HL-60 (cell line): ENCODE measurements around the gene DPYD.

Source experiments
- GABPA ChIP-seq: IDR thresholded peaks from 2 replicates; pipeline ENCODE4 v1.6.1; 2012; ENCODE audit warnings: low read depth
- POLR2AphosphoS5 ChIP-seq: IDR thresholded peaks from 2 replicates; pipeline ENCODE4 v1.6.1; 2012; ENCODE audit warnings: low read depth
- SPI1 ChIP-seq: IDR thresholded peaks from 2 replicates; pipeline ENCODE4 v1.6.1; 2012; ENCODE audit warnings: low read depth, mild to moderate bottlenecking, borderline replicate concordance
- TF ChIP-seq, protein P1 (sequence below): IDR thresholded peaks from one replicate; pipeline ENCODE4 v1.5.1; 2011; ENCODE audit warnings: low read length, control low read depth, inconsistent platforms; ENCODE audit not compliant: insufficient read depth
- TF ChIP-seq, protein P2 (sequence below): IDR thresholded peaks from 2 replicates; pipeline ENCODE4 v1.6.1; 2012; ENCODE audit warnings: low read depth; ENCODE audit not compliant: insufficient replicate concordance

DNA sequence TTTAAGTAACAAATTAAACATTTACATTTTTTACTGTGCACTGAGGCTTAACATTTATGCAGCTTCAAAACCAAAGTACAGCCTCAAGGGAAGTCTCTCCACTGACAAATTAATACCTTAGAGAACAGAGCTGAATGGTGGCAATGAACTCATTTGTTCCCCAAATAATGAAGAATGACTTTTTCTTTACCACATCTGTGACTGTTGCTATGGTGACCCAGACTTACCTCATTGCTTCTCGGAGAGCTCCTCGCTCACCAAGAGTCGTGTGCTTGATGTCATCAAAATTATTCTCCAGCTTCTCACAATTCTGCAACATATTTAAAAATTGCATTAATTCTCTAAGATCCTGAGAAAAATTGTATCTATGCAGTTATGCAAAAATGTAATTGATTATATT, 92.9 kb downstream of the DPYD start:
- TF ChIP-seq, protein P1, sequence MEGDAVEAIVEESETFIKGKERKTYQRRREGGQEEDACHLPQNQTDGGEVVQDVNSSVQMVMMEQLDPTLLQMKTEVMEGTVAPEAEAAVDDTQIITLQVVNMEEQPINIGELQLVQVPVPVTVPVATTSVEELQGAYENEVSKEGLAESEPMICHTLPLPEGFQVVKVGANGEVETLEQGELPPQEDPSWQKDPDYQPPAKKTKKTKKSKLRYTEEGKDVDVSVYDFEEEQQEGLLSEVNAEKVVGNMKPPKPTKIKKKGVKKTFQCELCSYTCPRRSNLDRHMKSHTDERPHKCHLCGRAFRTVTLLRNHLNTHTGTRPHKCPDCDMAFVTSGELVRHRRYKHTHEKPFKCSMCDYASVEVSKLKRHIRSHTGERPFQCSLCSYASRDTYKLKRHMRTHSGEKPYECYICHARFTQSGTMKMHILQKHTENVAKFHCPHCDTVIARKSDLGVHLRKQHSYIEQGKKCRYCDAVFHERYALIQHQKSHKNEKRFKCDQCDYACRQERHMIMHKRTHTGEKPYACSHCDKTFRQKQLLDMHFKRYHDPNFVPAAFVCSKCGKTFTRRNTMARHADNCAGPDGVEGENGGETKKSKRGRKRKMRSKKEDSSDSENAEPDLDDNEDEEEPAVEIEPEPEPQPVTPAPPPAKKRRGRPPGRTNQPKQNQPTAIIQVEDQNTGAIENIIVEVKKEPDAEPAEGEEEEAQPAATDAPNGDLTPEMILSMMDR: no peak
- TF ChIP-seq POLR2AphosphoS5: no peak
- TF ChIP-seq, protein P2, sequence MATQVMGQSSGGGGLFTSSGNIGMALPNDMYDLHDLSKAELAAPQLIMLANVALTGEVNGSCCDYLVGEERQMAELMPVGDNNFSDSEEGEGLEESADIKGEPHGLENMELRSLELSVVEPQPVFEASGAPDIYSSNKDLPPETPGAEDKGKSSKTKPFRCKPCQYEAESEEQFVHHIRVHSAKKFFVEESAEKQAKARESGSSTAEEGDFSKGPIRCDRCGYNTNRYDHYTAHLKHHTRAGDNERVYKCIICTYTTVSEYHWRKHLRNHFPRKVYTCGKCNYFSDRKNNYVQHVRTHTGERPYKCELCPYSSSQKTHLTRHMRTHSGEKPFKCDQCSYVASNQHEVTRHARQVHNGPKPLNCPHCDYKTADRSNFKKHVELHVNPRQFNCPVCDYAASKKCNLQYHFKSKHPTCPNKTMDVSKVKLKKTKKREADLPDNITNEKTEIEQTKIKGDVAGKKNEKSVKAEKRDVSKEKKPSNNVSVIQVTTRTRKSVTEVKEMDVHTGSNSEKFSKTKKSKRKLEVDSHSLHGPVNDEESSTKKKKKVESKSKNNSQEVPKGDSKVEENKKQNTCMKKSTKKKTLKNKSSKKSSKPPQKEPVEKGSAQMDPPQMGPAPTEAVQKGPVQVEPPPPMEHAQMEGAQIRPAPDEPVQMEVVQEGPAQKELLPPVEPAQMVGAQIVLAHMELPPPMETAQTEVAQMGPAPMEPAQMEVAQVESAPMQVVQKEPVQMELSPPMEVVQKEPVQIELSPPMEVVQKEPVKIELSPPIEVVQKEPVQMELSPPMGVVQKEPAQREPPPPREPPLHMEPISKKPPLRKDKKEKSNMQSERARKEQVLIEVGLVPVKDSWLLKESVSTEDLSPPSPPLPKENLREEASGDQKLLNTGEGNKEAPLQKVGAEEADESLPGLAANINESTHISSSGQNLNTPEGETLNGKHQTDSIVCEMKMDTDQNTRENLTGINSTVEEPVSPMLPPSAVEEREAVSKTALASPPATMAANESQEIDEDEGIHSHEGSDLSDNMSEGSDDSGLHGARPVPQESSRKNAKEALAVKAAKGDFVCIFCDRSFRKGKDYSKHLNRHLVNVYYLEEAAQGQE: no peak
- TF ChIP-seq GABPA: no peak
- no peak for TF ChIP-seq SPI1
